ENCODE measurements around the gene PARD3B.

DNA sequence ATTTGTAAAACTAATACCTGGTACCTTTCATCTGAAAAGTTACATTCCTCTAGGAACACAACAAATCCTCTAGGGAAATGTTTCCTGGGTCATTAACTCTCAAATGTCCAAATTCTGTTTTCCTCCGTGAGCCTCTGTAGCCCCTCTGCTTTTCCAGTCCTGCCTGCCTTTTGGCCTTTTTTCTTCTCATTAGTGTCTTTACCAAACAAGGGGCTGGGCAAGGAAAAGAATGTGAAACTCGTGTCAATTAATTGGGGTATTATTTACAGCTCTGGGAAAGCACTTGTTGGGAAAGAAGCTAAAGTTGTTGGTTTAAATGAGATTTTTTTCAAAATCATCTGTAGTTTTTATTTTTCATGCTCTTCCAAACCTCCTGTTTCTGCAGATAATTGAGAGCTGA, 938.9 kb downstream of the PARD3B start:
- no peak for TF ChIP-seq CTCF (IDR thresholded peaks at IDR 0.05)
- no peak for TF ChIP-seq POLR2A (IDR thresholded peaks at IDR 0.05)
